K562 (cell line): Measurements from ENCODE around the gene RCOR1. TPM values are rescaled to one million over a fixed set of nuclear protein-coding genes. Genes with fewer than 3 reads are reported as not detected.

Experiments
- ATAC-seq: fragments of 200-7000 bp; cut with Tn5 transposase; 3 replicates; pipeline ENCODE4 v1.9.1; 2020; ENCODE audit warnings: moderate library complexity
- BruUV-seq: library from RNA; stranded (reverse); fragments of 400-500 nt; replicated peaks from 2 replicates; lab custom pipeline; 2021; lab: Mats Ljungman, UMichigan
- CTCF ChIA-PET: fragments of 300-600 bp; formaldehyde crosslinking; extraction: SDS; loops from one replicate; lab custom pipeline; 2021; ENCODE audit warnings: low intra/inter-chr PET ratio; lab: Yijun Ruan, JAX
- POLR2A ChIA-PET: fragments of 300-600, 350-650 bp; sonication (Branson Sonifier 250); formaldehyde crosslinking; extraction: SDS; loops from one replicate; lab custom pipeline; 2021; ENCODE audit warnings: antibody characterized with exemption, inconsistent platforms; lab: Yijun Ruan, JAX
- DNase-seq, 4 experiments: peaks; one replicate each; pipeline versions ENCODE4 v3.0.0 to v3.0.0-alpha.2; 2011 to 2018; ENCODE audit warnings: low spot score in 3 of 4, mixed read lengths in 3 of 4; ENCODE audit errors: extremely low read depth in 1 of 4
- FAIRE-seq: peaks from 2 replicates; lab custom pipeline; 2011; peaks lifted over from hg19 to GRCh38; lab: Jason Lieb, UNC
- H2AFZ ChIP-seq: 2 replicates; pipeline ENCODE4 v1.6.0; 2011; ENCODE audit warnings: low read depth, low read length, control low read depth, inconsistent platforms
- H3K27ac ChIP-seq: fragments of 200-600 bp; 3 replicates; pipeline ENCODE4 v1.8.0; 2011; ENCODE audit warnings: low read depth, mild to moderate bottlenecking, control low read depth, inconsistent platforms, low read length, moderate library complexity, mixed read lengths; ENCODE audit errors: extremely low read depth
- H3K27me3 ChIP-seq, 2 experiments: fragments of 300-600 bp in 1 of 2; 2 replicates in 1 of 2; 3 replicates in 1 of 2; pipeline versions ENCODE4 v1.6.0 to v1.8.0; 2011; ENCODE audit warnings: inconsistent platforms in 2 of 2, low read length in 2 of 2, mild to moderate bottlenecking in 1 of 2, mixed read lengths in 1 of 2, moderate library complexity in 1 of 2; ENCODE audit not compliant: control insufficient read depth in 2 of 2, insufficient read depth in 2 of 2
- H3K36me3 ChIP-seq: fragments of 300-600 bp; 3 replicates; pipeline ENCODE4 v1.8.0; 2011; ENCODE audit warnings: mild to moderate bottlenecking, low read length, inconsistent platforms; ENCODE audit not compliant: control insufficient read depth, insufficient read depth
- H3K4me1 ChIP-seq, 2 experiments: fragments of 200-600 bp in 1 of 2; replicated peaks in 1 of 2; 2 replicates in 1 of 2; 3 replicates in 1 of 2; pipeline versions ENCODE4 v1.5.1 to v1.8.0; 2011; ENCODE audit warnings: inconsistent platforms in 2 of 2, low read length in 2 of 2, mild to moderate bottlenecking in 1 of 2, mixed read lengths in 1 of 2, moderate library complexity in 1 of 2; ENCODE audit not compliant: control insufficient read depth in 2 of 2, insufficient read depth in 2 of 2
- H3K4me2 ChIP-seq: 2 replicates; pipeline ENCODE4 v1.6.1; 2011; ENCODE audit warnings: low read length, control low read depth, inconsistent platforms, mixed read lengths; ENCODE audit not compliant: insufficient read depth
- H3K4me3 ChIP-seq: fragments of 200-600 bp; sonication (generic), shearing (Covaris generic); 2 replicates; pipeline ENCODE4 v1.5.1; 2016; ENCODE audit warnings: control low read depth, inconsistent platforms
- H3K79me2 ChIP-seq: fragments of 200-600 bp; 3 replicates; pipeline ENCODE4 v1.8.0; 2011; ENCODE audit warnings: low read length, inconsistent platforms; ENCODE audit not compliant: control insufficient read depth, insufficient read depth
- H3K9ac ChIP-seq, 2 experiments: 2 replicates each; pipeline versions ENCODE4 v1.6.0 to v1.6.1; 2011; ENCODE audit warnings: low read depth in 2 of 2, low read length in 2 of 2, control low read depth in 1 of 2, inconsistent platforms in 1 of 2, mild to moderate bottlenecking in 1 of 2, mixed read lengths in 1 of 2; ENCODE audit not compliant: insufficient read depth in 1 of 2
- H3K9me1 ChIP-seq: one replicate; pipeline ENCODE4 v1.6.0; 2011; ENCODE audit warnings: inconsistent platforms, mild to moderate bottlenecking, low read length, moderate library complexity; ENCODE audit not compliant: control insufficient read depth, insufficient read depth
- H3K9me3 ChIP-seq: replicated peaks from 2 replicates; pipeline ENCODE4 v1.5.1; 2011; ENCODE audit warnings: low read depth, low read length, inconsistent platforms; ENCODE audit not compliant: control insufficient read depth, insufficient read depth
- H4K20me1 ChIP-seq: replicated peaks from 2 replicates; pipeline ENCODE4 v1.6.1; 2011; ENCODE audit warnings: low read length, inconsistent platforms, mixed read lengths; ENCODE audit not compliant: control insufficient read depth, insufficient read depth
- EZH2 ChIP-seq: IDR thresholded peaks from 2 replicates; pipeline ENCODE4 v1.6.1; 2012; ENCODE audit warnings: low read depth, mild to moderate bottlenecking, inconsistent platforms, low read length, borderline replicate concordance
- HBP1 ChIP-seq: fragments of 450-650 bp; formaldehyde crosslinking; IDR thresholded peaks from 2 replicates; pipeline ENCODE4 v1.4.0; 2022; ENCODE audit warnings: missing genetic modification characterization
- MXI1 ChIP-seq: IDR thresholded peaks from 2 replicates; pipeline ENCODE4 v1.6.1; 2011; ENCODE audit warnings: low read depth, mild to moderate bottlenecking, improper control_type of control experiment, low read length
- SMAD2 ChIP-seq: fragments of 150-350 bp; IDR thresholded peaks from 2 replicates; pipeline ENCODE4 v1.6.1; 2014; ENCODE audit warnings: low read depth, mild to moderate bottlenecking, low read length
- WHSC1 ChIP-seq: IDR thresholded peaks from one replicate; pipeline ENCODE4 v1.6.1; 2012; ENCODE audit warnings: low read length, control low read depth, inconsistent platforms
- ZNF282 ChIP-seq: sonication (generic); formaldehyde crosslinking; IDR thresholded peaks from 2 replicates; pipeline ENCODE4 v1.8.1; 2023; ENCODE audit warnings: missing genetic modification reagents
- ZNF449 ChIP-seq: fragments of 250-450 bp; sonication (Bioruptor Pico); IDR thresholded peaks from 2 replicates; pipeline ENCODE4 v1.8.0; 2022; ENCODE audit warnings: moderate library complexity, mild to moderate bottlenecking, inconsistent platforms
- WGBS: fragments of 100-300 bp; shearing (Covaris generic); methylation state at CpG from one replicate; pipeline ENCODE4 v1.1.6; 2016; ENCODE audit warnings: low coverage, mixed read lengths; ENCODE audit not compliant: insufficient coverage; ENCODE audit errors: missing lambda C conversion rate; 5-methylcytosine and 5-hydroxymethylcytosine counted together
- in situ Hi-C: fragments of 300-500 bp; cut with MboI; formaldehyde crosslinking; loops from 4 replicates; pipeline ENCODE4 v1.15.0; 2018; ENCODE audit warnings: inconsistent platforms, mixed read lengths
- intact Hi-C: fragments of 100-400 bp; cut with micrococcal nuclease; formaldehyde crosslinking; loops from 2 replicates; pipeline ENCODE4 v1.14.2; 2022
- polyA plus RNA-seq, 8 experiments: library from polyadenylated mRNA; depleted of rRNA in 4 of 8; stranded (reverse) in 5 of 8; unstranded in 3 of 8; fragments of >200 nt; fragmentation: Nextera tagmentation in 2 of 8; fragmentation: Illumina TruSeq in 1 of 8; extraction: Ambion mirVana in 2 of 8; extraction: Trizol in 1 of 8; gene quantifications; 2 replicates each; pipeline versions ENCODE4 v1.2.1 to v1.2.3, GENCODE V29; 2011 to 2014; ENCODE audit warnings: inconsistent platforms in 1 of 8, missing spikeins in 1 of 8
- total RNA-seq, 7 experiments: library from RNA; depleted of rRNA in 6 of 7; stranded (reverse); fragments of >200 nt in 6 of 7; fragmentation: Illumina TruSeq in 2 of 7; extraction: Trizol in 2 of 7; gene quantifications; 2 replicates each; pipeline versions ENCODE4 v1.2.1 to v1.2.3, GENCODE V29; 2011 to 2021; ENCODE audit warnings: low replicate concordance in 1 of 7

RCOR1 gene
- total and polyA plus RNA-seq, 9 of the 15 experiments (the other 6 are each of a cell fraction or from before 2014, with no cell fraction given), result 8.5 to 47.9 (median 20.9) TPM

GRCh38 chr14:102655137-102655536 is 62.7 kb downstream of the RCOR1 start (continued):
- TF ChIP-seq ZNF449 (no peak), MXI1 (no peak), ZNF282 (CRISPR knock-in tag) (no peak), EZH2 (no peak), WHSC1 (no peak), HBP1 (CRISPR knock-in tag) (no peak)

GRCh38 chr14:102659797-102660196 is 67.3 kb downstream of the RCOR1 start:
- intact Hi-C loops, result no loop called here
- no peak for DNase-seq
- peaks cover 21% of the 10 kb centered on the region for H4K20me1 ChIP-seq
- no peak overlapping the region for H3K4me2 ChIP-seq
- H3K36me3 ChIP-seq, result peaks cover 8% of the 10 kb centered on the region; the same call in 2 of the 3 replicates
- WGBS, result 30% methylated on average over 4 of the region's 4 CpGs
- ChIA-PET POLR2A (interaction anchor here (0.6 to 1.1 kb wide), 2 partner anchors 11 to 1646 kb away, joined by 3 to 4 read pairs; no protein-coding TSS in a partner anchor), CTCF (no interaction called here)
- no peak overlapping the region for H2AFZ ChIP-seq
- peaks cover 99% of the 10 kb centered on the region for H3K79me2 ChIP-seq
- TF ChIP-seq SMAD2, result no peak
- TF ChIP-seq, all 486 proteins: peak for 0
- H3K9me1 ChIP-seq, result no peaks in the 10 kb centered on the region
- in situ Hi-C loops, result no loop called here
- H3K27me3 ChIP-seq, result no peaks in the 10 kb centered on the region
- no peak overlapping the region for H3K27ac ChIP-seq
- BruUV-seq, result no TSS peak
- ATAC-seq (no peak), FAIRE-seq (no peak)
- H3K4me1 ChIP-seq, result peaks cover 7 to 25% of the 10 kb centered on the region in 2 experiments; a peak in 4 of 5 replicates
- no peak overlapping the region for H3K4me3 ChIP-seq
- H3K9ac ChIP-seq, result no peak overlapping the region
- H3K9me3 ChIP-seq, result no peaks in the 10 kb centered on the region
